GM12892 (cell line): Measurements from ENCODE around the gene EXOC3L1.

Experiments
- POLR2A ChIP-seq: IDR thresholded peaks from 2 replicates; pipeline ENCODE4 v1.6.1; 2011; ENCODE audit warnings: low read depth, low read length, control low read depth
- POLR2AphosphoS5 ChIP-seq: IDR thresholded peaks from 2 replicates; pipeline ENCODE4 v1.6.1; 2011; ENCODE audit warnings: low read depth, low read length, control low read depth
- TAF1 ChIP-seq: IDR thresholded peaks from 2 replicates; pipeline ENCODE4 v1.6.1; 2011; ENCODE audit warnings: low read depth, mild to moderate bottlenecking, control low read depth, low read length, borderline replicate concordance

DNA sequence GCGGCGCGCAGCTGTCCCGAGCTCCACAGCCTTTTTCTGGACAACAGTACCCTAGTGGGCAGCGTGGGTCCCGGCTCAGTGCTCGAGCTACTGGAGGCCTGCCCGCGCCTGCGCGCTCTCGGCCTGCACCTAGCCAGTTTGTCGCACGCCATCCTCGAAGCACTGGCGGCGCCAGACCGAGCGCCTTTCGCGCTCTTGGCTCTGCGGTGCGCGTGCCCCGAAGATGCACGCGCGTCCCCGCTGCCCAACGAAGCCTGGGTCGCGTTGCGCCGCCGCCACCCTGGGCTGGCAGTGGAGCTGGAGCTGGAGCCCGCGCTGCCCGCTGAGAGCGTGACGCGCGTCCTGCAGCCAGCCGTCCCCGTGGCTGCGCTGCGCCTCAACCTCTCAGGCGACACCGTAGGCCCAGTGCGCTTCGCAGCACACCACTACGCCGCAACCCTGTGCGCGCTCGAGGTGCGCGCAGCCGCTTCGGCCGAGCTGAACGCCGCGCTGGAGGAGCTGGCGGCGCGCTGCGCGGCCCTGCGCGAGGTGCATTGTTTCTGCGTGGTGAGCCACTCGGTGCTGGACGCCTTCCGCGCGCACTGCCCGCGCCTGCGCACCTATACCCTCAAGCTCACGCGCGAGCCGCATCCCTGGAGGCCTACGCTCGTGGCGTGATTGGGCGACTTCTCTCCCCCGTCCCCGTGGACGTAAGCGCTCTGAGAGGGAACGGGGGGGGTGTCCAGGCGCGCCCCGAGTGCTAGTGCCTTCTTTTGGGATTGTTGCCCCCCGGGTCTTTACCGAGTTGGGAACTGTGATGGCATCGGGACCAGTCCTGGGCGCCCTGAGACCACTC, 26.6 kb downstream of the EXOC3L1 start:
- no peak for TF ChIP-seq POLR2AphosphoS5
- no peak; the same call in 1 of the 2 replicates for TF ChIP-seq POLR2A
- no peak for TF ChIP-seq TAF1
